ENCODE data around the gene TBC1D5. TPM values are rescaled to one million over a fixed set of nuclear protein-coding genes. Genes with fewer than 3 reads are reported as not detected.

The TBC1D5 gene
- total RNA-seq, 1 donor from 2014 or later = 67.7 TPM

DNA sequence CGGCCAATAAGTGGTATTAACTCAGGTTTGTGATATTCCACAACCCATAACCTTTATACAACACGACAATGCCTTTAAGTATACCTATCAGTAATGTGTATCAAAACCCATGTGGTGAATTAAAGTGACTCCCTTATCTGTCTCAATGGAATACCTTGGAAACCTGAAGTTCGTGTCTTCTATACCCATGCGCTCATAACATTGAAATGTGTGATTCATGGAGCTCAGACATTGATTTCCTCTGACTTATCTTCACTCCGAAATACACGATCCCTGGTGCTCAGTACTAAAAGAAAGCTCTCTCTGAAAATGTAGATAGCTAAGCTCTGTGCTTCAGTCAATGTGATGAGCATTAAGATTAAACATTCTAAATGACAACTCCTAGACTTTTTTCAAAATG lies 140.3 kb downstream of the TBC1D5 start:
- no peak for DNase-seq (ENCODE audit: low read depth, low spot score)

DNA sequence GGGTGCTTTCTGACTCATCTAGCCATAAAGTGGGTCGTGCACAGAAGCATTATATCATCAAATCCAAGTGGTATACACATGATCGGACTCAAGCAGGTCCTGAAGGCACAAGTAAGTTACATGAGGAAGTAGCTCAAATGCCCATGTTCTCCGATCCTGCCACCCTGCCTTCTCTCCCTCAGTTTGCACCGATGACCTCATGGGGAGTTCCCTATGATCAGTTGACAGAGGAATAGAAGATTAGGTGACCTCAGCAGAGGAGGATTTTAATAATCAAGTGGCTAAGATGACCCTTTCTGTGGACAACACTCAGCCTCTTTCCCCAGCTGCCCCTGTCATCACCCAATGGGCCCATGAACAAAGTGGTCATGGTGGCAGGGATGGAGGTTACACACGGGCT lies 149.5 kb downstream of the TBC1D5 start:
- DNase-seq (ENCODE audit: low read depth, low spot score) = no peak

DNA sequence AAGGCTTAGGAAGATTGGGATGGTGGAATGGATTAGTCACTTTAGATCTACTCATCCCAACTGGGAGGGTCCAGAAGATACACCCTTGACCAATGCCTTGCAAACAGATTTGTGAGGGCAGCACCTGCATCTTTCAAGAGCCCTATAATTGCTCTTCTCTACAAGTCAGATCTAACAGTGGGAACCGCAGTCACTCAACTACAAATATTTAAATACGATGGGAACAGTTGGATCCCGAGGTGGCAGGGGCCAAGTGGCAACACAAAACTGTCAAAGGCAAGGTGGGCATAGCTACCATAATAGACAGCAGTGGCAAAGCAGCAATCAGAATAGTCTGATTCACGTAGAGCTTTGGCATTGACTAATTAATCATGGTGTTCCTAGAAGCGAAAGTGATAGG lies 152.0 kb downstream of the TBC1D5 start:
- no peak for DNase-seq (ENCODE audit: low read depth, low spot score)

DNA sequence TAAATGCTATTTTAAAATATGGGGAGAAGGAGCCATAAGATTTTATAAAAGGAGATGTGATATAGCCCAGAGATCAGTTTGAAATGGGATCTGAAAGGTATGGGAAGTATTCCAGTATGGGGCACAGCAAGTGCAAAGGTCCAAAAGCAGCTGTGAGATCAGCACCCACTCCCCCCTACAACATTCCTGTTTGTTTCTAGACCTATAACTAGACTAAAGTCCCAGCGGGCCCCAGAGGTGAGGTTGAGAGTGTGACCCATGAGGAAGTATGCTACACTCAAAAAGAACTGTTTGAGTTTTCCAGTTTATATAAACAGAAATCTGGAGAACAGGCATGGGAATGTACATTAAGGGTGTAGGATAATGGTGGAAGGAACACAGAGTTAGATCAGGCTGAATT lies 152.5 kb downstream of the TBC1D5 start:
- no peak for DNase-seq (ENCODE audit: low read depth, low spot score)

DNA sequence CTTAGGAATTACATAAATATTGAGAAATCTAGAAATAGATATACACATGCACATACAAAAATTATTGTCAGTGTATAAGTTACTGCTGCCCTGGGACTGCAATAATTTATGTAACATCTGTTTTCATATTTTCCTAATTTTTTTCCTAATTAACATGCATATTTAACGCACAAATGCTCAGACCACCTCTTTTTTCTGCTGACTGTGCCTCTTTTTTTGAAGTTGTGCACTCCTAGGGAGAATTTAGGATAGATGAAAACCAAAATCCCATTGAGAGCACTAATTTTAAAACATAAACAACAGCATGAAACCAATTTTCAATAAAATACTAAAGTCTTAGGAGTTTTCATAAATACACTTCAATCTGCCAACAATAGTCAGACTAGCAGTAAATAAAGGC lies 154.0 kb downstream of the TBC1D5 start:
- DNase-seq (ENCODE audit: low read depth, low spot score) = no peak

DNA sequence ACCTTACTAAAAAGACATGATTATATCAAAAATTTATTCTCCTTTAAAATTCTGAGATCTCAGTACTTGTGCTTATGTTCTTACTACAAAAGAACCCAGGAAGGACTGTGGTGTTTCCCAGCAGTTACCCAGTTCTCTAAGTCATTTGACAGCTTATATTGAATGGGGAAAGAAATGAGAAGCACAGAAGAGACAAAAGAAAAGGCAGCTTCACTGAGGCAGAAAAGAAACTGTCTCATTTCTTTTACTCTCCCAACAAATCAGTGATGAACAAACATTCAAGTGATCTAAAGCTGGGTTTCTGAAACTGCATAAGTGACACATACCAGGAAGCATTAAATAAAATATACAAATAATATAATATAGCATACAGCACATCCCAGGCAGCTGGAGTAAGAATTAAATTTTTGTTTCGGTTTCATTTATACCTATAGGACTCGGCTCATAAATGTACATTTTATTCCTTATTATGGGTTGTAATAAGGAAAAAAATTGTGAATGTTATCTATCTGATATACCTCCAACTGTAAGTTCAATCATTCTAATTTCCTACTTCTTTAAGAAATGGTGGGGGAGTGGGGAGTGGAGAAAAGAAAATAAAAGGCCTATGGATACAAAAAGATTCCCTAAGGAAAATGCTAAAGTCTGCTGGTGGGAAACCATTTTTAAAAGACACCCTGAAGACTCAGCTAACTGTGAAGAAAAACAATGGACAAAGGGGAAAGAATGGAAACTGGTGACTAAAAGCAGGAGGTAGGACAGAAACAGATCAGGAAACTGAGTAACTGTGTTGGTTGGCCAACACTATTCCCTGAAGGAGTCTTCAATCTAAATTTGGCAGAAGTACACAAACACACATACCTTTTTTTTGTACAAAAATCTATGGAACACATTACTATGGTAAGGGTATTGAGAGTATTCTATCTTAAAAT lies 156.8 kb downstream of the TBC1D5 start:
- peak; percentile 1 for DNase-seq (ENCODE audit: low read depth, low spot score)

DNA sequence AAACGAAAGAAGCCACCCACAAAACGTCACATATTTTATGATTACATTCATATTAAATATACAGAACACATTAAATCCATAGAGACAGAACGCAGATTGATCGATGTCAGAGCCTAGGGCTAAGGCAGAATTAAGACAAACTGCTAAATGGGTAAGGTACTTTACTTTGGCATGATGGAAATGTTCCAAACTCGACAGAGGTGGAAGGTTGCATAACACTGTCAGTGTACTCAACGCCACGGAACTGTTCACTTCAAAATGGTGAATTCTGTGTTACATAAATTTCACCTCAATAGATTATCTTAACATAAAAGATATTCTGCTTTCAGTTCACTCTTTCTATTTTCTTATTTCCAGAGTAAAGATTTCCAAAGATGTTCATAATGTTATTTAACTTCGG lies 158.4 kb downstream of the TBC1D5 start:
- DNase-seq (ENCODE audit: low read depth, low spot score) = no peak

DNA sequence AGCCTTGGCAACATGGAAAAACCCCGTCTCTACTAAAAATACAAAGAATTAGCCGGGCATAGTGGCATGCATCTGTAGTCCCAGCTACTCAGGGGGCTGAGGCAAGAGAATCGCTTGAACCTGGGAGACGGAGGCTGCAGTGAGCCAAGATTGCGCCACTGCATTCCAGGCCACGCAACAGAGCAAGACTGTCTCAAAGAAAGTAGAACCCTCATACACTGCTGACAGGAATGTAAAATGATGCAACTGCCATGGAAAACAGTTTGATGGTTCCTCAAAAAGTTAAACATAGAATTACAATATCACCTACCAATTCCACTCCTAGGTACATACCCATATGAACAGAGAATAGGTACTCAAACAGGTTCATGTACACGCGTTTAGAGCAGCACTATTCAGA lies 158.9 kb downstream of the TBC1D5 start:
- DNase-seq (ENCODE audit: low read depth, low spot score) = no peak

DNA sequence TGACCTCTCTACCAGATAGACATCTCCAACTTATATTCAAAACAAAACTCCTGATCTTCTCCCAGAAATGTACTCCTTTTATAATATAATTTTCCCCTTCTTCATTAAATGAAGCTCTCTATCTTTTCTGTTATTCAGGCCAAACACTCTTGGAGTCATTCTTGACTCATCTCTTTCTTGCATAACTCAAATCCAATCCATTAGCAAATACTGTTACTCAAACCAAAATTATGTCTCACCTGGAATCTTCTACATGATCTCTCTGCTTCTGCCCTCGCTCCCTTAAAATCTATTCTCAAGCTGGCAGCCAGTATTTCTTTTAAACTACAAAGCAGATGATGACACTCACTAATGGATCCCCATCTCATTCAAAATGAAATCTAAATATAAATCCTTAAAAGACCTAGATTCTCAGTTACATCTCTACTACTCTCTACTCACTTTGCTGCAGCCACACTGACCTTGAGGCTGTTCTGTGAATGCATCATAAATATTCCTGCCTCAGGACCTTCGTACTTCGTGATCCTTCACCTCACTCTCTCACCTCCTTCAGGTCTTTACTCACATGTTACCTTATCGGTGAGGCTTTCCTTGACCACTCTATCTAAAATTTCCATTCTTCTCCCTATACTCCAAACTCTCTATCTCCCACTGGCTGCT lies 160.9 kb downstream of the TBC1D5 start:
- DNase-seq (ENCODE audit: low read depth, low spot score) = no peak

DNA sequence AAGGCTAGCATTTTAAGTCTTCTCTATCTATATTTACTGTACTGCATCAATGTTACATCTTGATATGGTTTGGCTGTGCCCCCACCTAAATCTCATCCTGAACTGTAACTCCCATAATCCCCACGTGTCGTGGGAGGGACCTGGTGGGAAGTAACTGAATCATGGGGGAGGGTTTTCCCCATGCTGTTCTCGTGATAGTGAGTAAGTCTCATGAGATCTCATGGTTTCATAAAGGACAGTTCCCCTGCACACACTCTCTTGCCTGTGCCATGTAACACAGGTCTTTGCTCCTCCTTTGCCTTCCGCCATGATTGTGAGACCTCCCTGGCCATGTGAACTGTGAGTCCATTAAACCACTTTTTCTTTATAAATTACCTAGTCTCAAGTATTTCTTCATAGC lies 161.5 kb downstream of the TBC1D5 start:
- DNase-seq (ENCODE audit: low read depth, low spot score) = no peak

DNA sequence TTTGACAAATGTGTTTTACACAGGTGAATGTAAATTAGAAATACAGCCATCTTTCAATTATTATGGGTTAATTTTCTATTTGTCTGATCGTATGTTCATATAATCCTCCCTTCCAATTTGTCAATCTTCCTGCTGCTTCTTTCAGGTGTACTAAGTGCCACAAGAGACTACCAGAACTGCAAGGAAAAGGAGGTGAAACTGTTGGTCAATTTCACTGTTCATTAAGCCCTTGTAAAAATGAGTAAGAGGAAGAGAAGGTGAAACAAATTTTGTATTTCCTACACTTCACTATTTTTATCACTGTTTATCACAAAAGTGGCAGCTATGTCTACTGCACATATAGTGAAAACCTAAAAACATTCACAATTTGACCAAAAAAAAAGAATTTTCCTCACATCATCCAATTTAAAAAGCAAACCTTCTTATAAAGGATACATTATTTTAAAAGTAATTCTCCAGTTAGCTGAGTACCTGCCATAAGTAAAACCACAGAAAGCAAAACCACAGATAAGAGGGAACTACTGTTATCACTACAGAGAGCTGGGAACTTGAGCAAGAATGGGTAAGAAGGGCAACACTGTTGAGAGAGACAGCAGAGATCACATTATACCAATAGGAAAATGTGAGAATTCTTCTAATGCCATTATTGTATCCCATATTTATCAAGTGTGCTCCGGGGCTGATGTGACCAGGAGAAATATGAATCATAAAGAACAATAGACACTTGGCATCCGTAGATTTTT lies 163.0 kb downstream of the TBC1D5 start:
- DNase-seq (ENCODE audit: low read depth, low spot score) = peak; percentile 29

DNA sequence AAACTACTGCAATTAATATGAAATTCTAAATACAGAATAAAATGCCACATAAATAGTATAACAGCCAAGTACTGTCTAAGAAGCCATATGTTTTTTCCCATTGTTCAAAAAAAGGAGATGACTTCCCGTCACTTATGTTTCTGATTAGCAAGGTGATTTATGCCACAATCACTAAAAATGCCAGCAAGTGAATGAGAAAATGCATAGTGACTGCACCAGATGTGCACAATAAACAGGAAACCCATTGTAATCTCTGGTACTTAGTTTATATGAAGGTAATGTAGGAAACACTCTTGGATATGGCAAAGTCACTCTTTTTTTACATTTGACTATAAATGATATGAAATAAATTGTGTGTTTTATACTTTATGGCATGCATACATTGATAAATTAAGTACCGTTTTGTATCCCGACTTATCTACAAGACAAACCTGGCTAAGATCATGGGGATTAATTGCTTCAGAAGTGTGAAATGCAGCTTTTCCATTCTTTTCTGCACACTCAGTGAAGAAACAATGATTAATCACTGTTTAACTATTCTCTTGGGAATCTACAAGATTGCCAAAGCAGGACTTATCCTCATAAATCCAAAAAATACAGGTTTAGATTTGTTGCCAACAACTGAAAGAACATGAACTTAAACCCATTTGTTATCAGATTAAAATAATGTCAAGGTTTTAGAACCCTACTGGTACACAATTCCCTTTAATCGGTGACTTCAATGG lies 164.5 kb downstream of the TBC1D5 start:
- DNase-seq (ENCODE audit: low read depth, low spot score) = no peak

DNA sequence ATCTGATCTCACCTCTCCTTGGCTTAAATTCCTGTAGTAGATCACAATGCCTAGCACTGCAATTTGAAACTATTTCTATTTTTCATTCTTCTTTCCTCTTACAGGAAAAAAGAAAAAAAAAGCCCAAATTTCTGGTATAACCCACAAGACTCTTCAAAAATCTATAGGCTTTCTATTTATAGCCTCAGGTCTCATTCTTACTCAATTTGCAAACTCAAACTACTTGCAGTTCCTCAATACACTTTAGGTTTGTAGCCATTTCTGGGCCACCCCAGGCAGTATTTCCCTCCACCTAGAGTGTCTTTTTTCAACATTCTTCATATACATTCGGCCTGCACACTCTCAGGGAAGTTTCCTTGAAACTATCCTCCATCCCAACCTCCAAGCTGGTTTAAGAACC lies 169.0 kb downstream of the TBC1D5 start:
- DNase-seq (ENCODE audit: low read depth, low spot score) = no peak

DNA sequence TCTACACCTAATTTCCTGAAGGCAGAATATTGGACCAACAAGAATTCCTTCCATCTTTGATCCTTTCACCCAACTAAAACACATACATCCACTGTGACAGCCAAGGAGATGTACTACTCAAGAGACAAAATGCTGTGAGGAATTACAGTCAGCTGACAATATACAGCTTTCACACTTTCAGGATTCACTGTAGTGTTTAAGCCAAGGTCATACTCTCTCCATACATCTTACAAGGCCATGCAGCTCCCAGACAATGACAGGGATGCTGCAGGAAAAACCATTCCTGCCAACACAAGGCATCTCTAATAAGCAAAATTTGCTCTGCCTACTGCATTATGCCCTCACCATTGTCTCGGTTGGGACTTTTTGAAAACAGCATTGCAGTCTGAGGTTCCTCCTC lies 170.7 kb downstream of the TBC1D5 start:
- DNase-seq (ENCODE audit: low read depth, low spot score) = no peak

DNA sequence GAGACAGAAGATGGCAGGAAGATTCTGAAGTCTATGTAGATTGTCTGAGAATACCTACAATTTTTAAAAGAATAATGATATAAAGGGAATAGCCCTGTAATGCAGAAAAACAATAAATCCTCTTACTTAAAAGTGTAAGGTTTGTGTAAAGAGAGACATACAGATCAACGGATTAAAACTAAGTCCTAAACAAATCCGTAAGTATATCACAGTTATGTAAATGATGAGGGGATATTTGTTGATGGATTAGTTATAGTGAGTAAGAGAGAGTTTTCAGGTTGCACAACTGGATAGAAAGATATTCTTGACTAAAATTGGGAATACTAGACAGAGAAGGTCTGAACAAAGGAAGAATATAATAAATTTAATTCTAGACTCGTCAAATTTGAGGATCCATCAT lies 179.6 kb downstream of the TBC1D5 start:
- no peak for DNase-seq (ENCODE audit: low read depth, low spot score)

DNA sequence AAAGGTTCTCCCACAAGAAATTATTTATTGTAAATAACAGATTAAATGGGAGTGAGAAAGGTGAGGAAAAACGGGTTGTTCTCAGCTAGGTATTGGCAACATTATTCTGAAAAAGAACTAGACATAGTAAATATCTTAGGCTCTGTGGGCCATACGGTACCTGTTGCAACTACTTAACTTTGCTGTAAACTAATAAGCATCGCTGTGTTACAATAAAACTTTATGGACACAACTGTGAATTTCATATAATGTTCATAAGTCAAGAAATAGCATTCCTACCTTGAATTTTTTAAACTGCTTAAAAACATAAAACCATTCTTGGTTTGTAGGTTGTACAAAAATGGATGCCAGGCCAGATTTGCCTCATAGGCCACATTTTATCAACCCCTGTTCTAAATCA lies 183.9 kb downstream of the TBC1D5 start:
- no peak for DNase-seq (ENCODE audit: low read depth, low spot score)

DNA sequence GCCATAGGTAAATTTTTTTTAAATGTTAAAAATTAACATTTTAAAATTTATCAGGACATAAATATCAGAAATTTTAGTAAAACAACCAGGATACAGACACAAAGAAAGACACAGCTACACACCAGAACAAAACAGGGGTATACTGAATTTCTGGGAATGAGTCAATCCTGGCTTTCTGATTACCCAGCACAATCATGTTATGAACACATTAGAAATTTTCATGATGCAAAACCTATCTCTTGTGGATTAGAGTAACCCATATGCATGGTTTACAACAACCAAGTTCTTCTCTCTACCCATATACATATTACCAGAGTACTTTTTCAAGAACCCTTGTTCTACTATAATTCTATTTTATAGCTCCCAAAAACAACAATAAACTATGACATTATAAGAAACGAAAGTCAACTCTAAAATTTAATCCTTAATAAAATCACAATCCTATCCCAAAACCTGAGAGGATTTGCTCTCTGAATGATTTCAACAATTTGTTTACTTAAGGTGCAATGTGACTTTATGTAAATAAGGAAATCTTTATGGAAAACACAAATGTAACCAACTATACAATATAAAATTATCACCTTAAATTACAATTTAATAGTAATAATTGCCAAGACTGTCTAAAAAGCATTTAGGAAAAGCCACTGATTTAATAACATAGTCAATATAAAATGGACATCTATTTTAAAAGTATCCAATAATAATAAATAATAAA lies 184.5 kb downstream of the TBC1D5 start:
- DNase-seq (ENCODE audit: low read depth, low spot score) = no peak

DNA sequence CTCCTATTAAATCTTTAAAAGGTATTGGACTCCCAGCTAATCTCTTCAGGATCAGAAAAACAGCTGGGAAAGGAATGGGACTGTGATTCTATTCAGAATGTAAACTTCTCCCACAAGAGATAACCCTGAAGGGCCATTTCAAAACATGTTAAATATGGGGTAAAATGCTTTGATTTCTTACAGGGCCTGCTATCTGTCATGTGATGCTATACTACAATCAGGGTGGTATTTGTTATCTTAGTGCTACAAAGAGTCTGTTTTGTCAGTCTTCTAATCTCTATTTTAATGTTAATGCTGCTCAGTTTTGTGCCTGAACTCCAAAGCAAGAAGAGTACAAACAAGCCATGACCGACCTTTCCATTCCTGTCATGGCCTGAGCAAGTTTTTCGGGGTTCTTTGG lies 186.9 kb downstream of the TBC1D5 start:
- DNase-seq (ENCODE audit: low read depth, low spot score) = no peak

DNA sequence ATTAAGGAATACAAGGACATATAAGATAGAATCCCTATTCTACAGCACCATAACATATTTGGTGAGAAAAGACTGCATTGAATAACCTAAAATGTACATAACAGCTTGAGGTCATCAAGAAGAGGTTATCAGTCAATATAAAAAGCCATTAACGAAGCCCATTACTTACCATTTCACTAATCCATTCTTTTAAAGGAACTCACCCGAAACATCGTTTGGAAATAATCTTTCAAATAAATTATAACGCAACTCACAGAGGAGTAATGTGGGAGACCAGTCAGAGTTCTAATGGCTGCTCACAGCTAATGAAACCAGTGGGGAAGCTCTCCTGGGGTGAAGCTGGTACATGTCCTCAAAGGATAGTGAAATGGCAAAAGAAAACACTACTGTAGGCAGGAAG lies 188.4 kb downstream of the TBC1D5 start:
- no peak for DNase-seq (ENCODE audit: low read depth, low spot score)

DNA sequence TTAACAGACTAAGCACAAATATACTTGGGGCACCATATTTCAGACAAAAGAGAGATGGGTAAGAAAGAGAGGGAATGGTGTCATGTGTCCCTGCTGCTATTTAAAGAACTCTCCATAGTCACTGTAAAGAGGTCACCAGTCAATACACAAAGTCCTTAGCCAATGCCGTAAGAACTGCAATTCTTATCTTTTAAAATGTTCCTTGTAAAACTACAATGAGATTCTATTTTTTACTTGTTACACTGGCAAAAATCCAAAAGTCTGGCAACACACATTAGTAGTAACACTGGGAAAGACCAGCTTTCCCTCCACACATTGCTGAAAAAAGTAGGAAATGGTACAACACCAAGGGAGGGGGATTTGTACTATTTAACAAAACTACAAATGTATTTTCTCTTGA lies 189.4 kb downstream of the TBC1D5 start:
- no peak for DNase-seq (ENCODE audit: low read depth, low spot score)

DNA sequence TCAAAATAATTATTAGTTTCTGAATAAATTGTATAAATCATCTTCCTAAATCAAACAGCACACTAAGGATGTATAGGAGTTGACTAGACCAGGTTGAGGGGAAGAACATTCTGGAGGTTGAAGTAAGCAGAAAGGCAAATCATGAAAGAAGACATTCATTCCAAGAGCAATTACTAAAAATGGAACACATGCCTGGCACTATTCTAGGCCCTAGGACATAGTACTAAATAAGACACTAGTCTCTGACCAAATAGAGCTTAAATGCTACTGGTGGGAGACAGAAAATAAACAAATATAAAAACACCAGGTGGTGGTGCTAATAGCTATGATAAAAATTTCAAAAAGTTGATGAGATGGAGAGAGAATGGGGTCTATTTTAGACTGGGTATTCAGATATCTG lies 190.1 kb downstream of the TBC1D5 start:
- DNase-seq (ENCODE audit: low read depth, low spot score) = no peak

All from pulmonary artery endothelial cell (primary cell).